HepG2 (cell line): ENCODE measurements around the gene ZNF777. TPM values are rescaled to one million over a fixed set of nuclear protein-coding genes. Genes with fewer than 3 reads are reported as not detected.

ENCODE experiments used
- ATAC-seq: fragments of 200-7000 bp; cut with Tn5 transposase; 3 replicates; pipeline ENCODE4 v1.9.1; 2020; ENCODE audit warnings: mild to moderate bottlenecking, moderate library complexity
- BruUV-seq: library from RNA; stranded (reverse); fragments of 400-500 nt; replicated peaks from 2 replicates; lab custom pipeline; 2021; lab: Mats Ljungman, UMichigan
- CTCF ChIA-PET: fragments of 300-600 bp; formaldehyde crosslinking; extraction: SDS; loops from one replicate; lab custom pipeline; 2021; ENCODE audit warnings: low total read pairs, inconsistent platforms, low intra/inter-chr PET ratio; lab: Yijun Ruan, JAX
- POLR2A ChIA-PET: fragments of 350-600 bp; sonication (Branson Sonifier 250); formaldehyde crosslinking; loops from one replicate; lab custom pipeline; 2020; ENCODE audit warnings: antibody characterized with exemption, inconsistent platforms; lab: Yijun Ruan, JAX
- DNase-seq: peaks from one replicate; pipeline ENCODE4 v3.0.0-alpha.2; 2015; ENCODE audit warnings: low spot score
- FAIRE-seq: peaks from 3 replicates; lab custom pipeline; 2011; peaks lifted over from hg19 to GRCh38; lab: Jason Lieb, UNC
- H2AFZ ChIP-seq: one replicate; pipeline ENCODE4 v1.6.1; 2011; ENCODE audit warnings: low read length, inconsistent platforms
- H3K27ac ChIP-seq: fragments of 300-600 bp; 3 replicates; pipeline ENCODE4 v1.8.0; 2011; ENCODE audit warnings: mixed run types, mild to moderate bottlenecking, mixed read lengths, low read length, inconsistent platforms; ENCODE audit not compliant: insufficient read depth; ENCODE audit errors: extremely low read length
- H3K27me3 ChIP-seq, 2 experiments: fragments of 200-600 bp in 1 of 2; 2 replicates in 1 of 2; 3 replicates in 1 of 2; pipeline versions ENCODE4 v1.6.0 to v1.8.0; 2011; ENCODE audit warnings: low read length in 2 of 2, mild to moderate bottlenecking in 2 of 2, moderate library complexity in 2 of 2, inconsistent platforms in 1 of 2; ENCODE audit not compliant: insufficient read depth in 2 of 2, control insufficient read depth in 1 of 2
- H3K36me3 ChIP-seq, 2 experiments: fragments of 200-600 bp in 1 of 2; replicated peaks in 1 of 2; 2 replicates in 1 of 2; 3 replicates in 1 of 2; pipeline versions ENCODE4 v1.5.1 to v1.8.0; 2011; ENCODE audit warnings: low read length in 2 of 2, inconsistent platforms in 1 of 2; ENCODE audit not compliant: insufficient read depth in 2 of 2, control insufficient read depth in 1 of 2
- H3K4me1 ChIP-seq: 2 replicates; pipeline ENCODE4 v1.5.1; 2012; ENCODE audit warnings: low read length, inconsistent platforms; ENCODE audit not compliant: insufficient read depth
- H3K4me2 ChIP-seq: 2 replicates; pipeline ENCODE4 v1.6.0; 2011; ENCODE audit warnings: low read depth, low read length, inconsistent platforms
- H3K4me3 ChIP-seq, 3 experiments: fragments of 200-600 bp in 1 of 3; sonication (generic), shearing (Covaris generic) in 1 of 3; replicated peaks in 1 of 3; 2 replicates each; pipeline ENCODE4 v1.5.1; 2011 to 2016; ENCODE audit warnings: low read length in 3 of 3, inconsistent platforms in 2 of 3, low read depth in 2 of 3, mild to moderate bottlenecking in 2 of 3, control low read depth in 1 of 3, mixed read lengths in 1 of 3; ENCODE audit not compliant: insufficient read depth in 1 of 3
- H3K79me2 ChIP-seq: one replicate; pipeline ENCODE4 v1.6.1; 2011; ENCODE audit warnings: low read length, inconsistent platforms; ENCODE audit not compliant: insufficient read depth
- H3K9ac ChIP-seq: 2 replicates; pipeline ENCODE4 v1.6.0; 2011; ENCODE audit warnings: mild to moderate bottlenecking, low read depth, low read length, inconsistent platforms; ENCODE audit not compliant: insufficient read depth
- H3K9me3 ChIP-seq: 2 replicates; pipeline ENCODE4 v1.5.1; 2012; ENCODE audit warnings: mild to moderate bottlenecking, low read length
- H4K20me1 ChIP-seq: 2 replicates; pipeline ENCODE4 v1.6.0; 2011; ENCODE audit warnings: inconsistent platforms, mild to moderate bottlenecking, low read length, moderate library complexity; ENCODE audit not compliant: insufficient read depth
- EED ChIP-seq: sonication (generic); formaldehyde crosslinking; IDR thresholded peaks from 2 replicates; pipeline ENCODE4 v1.5.0; 2020; ENCODE audit warnings: mild to moderate bottlenecking, missing genetic modification reagents
- GABPB1 ChIP-seq: IDR thresholded peaks from 2 replicates; pipeline ENCODE4 v1.6.1; 2016; ENCODE audit warnings: mild to moderate bottlenecking, missing genetic modification reagents, moderate library complexity, missing compliant biosample characterization
- HNF4G ChIP-seq, 2 experiments: sonication (generic) in 1 of 2; formaldehyde crosslinking in 1 of 2; IDR thresholded peaks; 2 replicates each; pipeline versions ENCODE4 v1.4.0 to v1.6.1; 2011 to 2020; ENCODE audit warnings: borderline replicate concordance in 2 of 2, low read depth in 2 of 2, mild to moderate bottlenecking in 2 of 2, low read length in 1 of 2, missing genetic modification reagents in 1 of 2, moderate library complexity in 1 of 2
- HOXA7 ChIP-seq: sonication (generic); formaldehyde crosslinking; IDR thresholded peaks from 2 replicates; pipeline ENCODE4 v1.8.1; 2022; ENCODE audit warnings: mild to moderate bottlenecking, missing genetic modification reagents, moderate library complexity
- IRF9 ChIP-seq: sonication (generic); formaldehyde crosslinking; IDR thresholded peaks from 2 replicates; pipeline ENCODE4 v1.8.0; 2022; ENCODE audit warnings: missing genetic modification reagents, mild to moderate bottlenecking, borderline replicate concordance
- KDM1A ChIP-seq: IDR thresholded peaks from 2 replicates; pipeline ENCODE4 v1.6.1; 2016; ENCODE audit warnings: missing compliant biosample characterization
- MEF2D ChIP-seq: sonication (generic); formaldehyde crosslinking; IDR thresholded peaks from 2 replicates; pipeline ENCODE4 v1.5.1; 2020; ENCODE audit warnings: mild to moderate bottlenecking, missing genetic modification reagents
- NONO ChIP-seq, 2 experiments: fragments of 450-650 bp in 1 of 2; sonication (generic) in 1 of 2; formaldehyde crosslinking in 1 of 2; IDR thresholded peaks in 1 of 2; conservative IDR thresholded peaks in 1 of 2; 2 replicates each; pipeline versions ENCODE4 v1.6.1 to v1.8.0; 2017 to 2022; ENCODE audit warnings: mild to moderate bottlenecking in 1 of 2, missing genetic modification reagents in 1 of 2, moderate library complexity in 1 of 2
- PTBP1 ChIP-seq: fragments of 200-400 bp; formaldehyde crosslinking; IDR thresholded peaks from 2 replicates; pipeline ENCODE4 v1.6.1; 2018; ENCODE audit warnings: low read length, low read depth; ENCODE audit not compliant: poor library complexity, severe bottlenecking
- SIN3B ChIP-seq: fragments of 150-350 bp; IDR thresholded peaks from 2 replicates; pipeline ENCODE4 v1.6.1; 2014; ENCODE audit warnings: low read length
- STAT5B ChIP-seq: sonication (generic); formaldehyde crosslinking; IDR thresholded peaks from 2 replicates; pipeline ENCODE4 v1.4.0; 2020; ENCODE audit warnings: missing genetic modification reagents
- TOE1 ChIP-seq: sonication (generic); formaldehyde crosslinking; IDR thresholded peaks from 2 replicates; pipeline ENCODE4 v1.4.0; 2020; ENCODE audit warnings: mild to moderate bottlenecking, missing genetic modification reagents
- ZFAT ChIP-seq: sonication (generic); formaldehyde crosslinking; conservative IDR thresholded peaks from 2 replicates; pipeline ENCODE4 v1.8.1; 2023; ENCODE audit warnings: missing genetic modification reagents, inconsistent platforms
- ZMAT3 ChIP-seq: sonication (generic); formaldehyde crosslinking; conservative IDR thresholded peaks from 2 replicates; pipeline ENCODE4 v1.7.0; 2021; ENCODE audit warnings: missing genetic modification reagents
- ZNF30 ChIP-seq: sonication (generic); formaldehyde crosslinking; IDR thresholded peaks from 2 replicates; pipeline ENCODE4 v1.5.0; 2020; ENCODE audit warnings: mild to moderate bottlenecking, missing genetic modification reagents
- ZNF687 ChIP-seq: sonication (generic); formaldehyde crosslinking; IDR thresholded peaks from 2 replicates; pipeline ENCODE4 v1.5.1; 2020; ENCODE audit warnings: mild to moderate bottlenecking, missing genetic modification reagents, moderate library complexity
- WGBS: methylation state at CpG from one replicate; pipeline ENCODE4 v1.1.6; 2017; ENCODE audit warnings: low lambda C conversion rate; 5-methylcytosine and 5-hydroxymethylcytosine counted together
- in situ Hi-C: cut with HindIII; loops from 2 replicates; pipeline ENCODE4 v1.10.0; 2017; ENCODE audit warnings: low pct_unique_long_range_greater_than_20kb; ENCODE audit not compliant: extremely low pct_ligation_motif_present
- intact Hi-C: fragments of 100-400 bp; cut with micrococcal nuclease; formaldehyde crosslinking; loops from one replicate; pipeline ENCODE4 v1.10.0; 2022; ENCODE audit not compliant: unreplicated experiment
- polyA plus RNA-seq, 8 experiments: library from polyadenylated mRNA; depleted of rRNA in 3 of 8; stranded (reverse) in 7 of 8; unstranded in 1 of 8; fragments of >200 nt; fragmentation: Illumina TruSeq in 4 of 8; extraction: Trizol in 4 of 8; gene quantifications; 2 replicates each; pipeline versions ENCODE4 v1.2.1 to v1.2.3, GENCODE V29; 2011 to 2016; ENCODE audit warnings: low read depth in 4 of 8, missing spikeins in 1 of 8, mixed read lengths in 1 of 8; ENCODE audit not compliant: insufficient read depth in 1 of 8
- total RNA-seq, 5 experiments: library from RNA; depleted of rRNA; stranded (reverse); fragments of >200 nt; fragmentation: Illumina TruSeq; extraction: Trizol; gene quantifications; 2 replicates each; pipeline ENCODE4 v1.2.3, GENCODE V29; 2016; ENCODE audit warnings: low read depth in 1 of 5

The ZNF777 gene
- total and polyA plus RNA-seq, 2 of the 13 experiments (the other 11 are each of a cell fraction or from before 2014, with no cell fraction given): 3.8 to 6.0 TPM

- H3K27me3 ChIP-seq: no peaks in the 10 kb centered on the region
- peaks cover 8 to 34% of the 10 kb centered on the region in 2 experiments for H3K36me3 ChIP-seq
- POLR2A ChIA-PET: interaction anchor here (1.5 kb wide), 1 partner anchor 196 kb away, joined by 3 read pairs; the partner anchor contains the start of gene ZNF783
- no peaks in the 10 kb centered on the region for H3K9me3 ChIP-seq
- WGBS: 100% methylated on average over 1 of the region's 1 CpG
- intact Hi-C loops: no loop called here
- peaks cover 12% of the 10 kb centered on the region for H3K79me2 ChIP-seq
- H3K4me1 ChIP-seq: peaks cover 12% of the 10 kb centered on the region
- in situ Hi-C loops: no loop called here
- H3K4me3 ChIP-seq: no peak overlapping the region
- CTCF ChIA-PET: no interaction called here
- H4K20me1 ChIP-seq: no peaks in the 10 kb centered on the region; the same call in 1 of the 2 replicates
- FAIRE-seq (no peak), DNase-seq (no peak), ATAC-seq (no peak)
- H3K4me2 ChIP-seq: no peak overlapping the region
- no peak overlapping the region for H3K27ac ChIP-seq
- no TSS peak for BruUV-seq
- H2AFZ ChIP-seq: no peak overlapping the region
- H3K9ac ChIP-seq: no peak overlapping the region
- TF ChIP-seq ZNF687 (CRISPR knock-in tag) (no peak), IRF9 (no peak), STAT5B (CRISPR knock-in tag) (no peak), EED (CRISPR knock-in tag) (no peak), ZMAT3 (CRISPR knock-in tag) (no peak), KDM1A (CRISPR knock-in tag) (no peak), ZFAT (CRISPR knock-in tag) (no peak), HNF4G (IDR thresholded peaks at IDR 0.05; ENCODE audit: borderline replicate concordance, low read depth, low read length) (no peak), HNF4G (CRISPR knock-in tag; IDR thresholded peaks at IDR 0.05; ENCODE audit: borderline replicate concordance, low read depth) (no peak), SIN3B (no peak), HOXA7 (CRISPR knock-in tag) (no peak), GABPB1 (no peak), NONO (IDR thresholded peaks at IDR 0.05) (no peak), NONO (CRISPR knock-in tag; conservative IDR thresholded peaks at IDR 0.05) (no peak), PTBP1 (no peak), ZNF30 (no peak), TOE1 (CRISPR knock-in tag) (no peak), MEF2D (no peak)
These were observed 3.1 kb downstream of the ZNF777 start for GRCh38 chr7:149457766-149458165.
